ENCODE results near the gene SLC26A3. TPM values are rescaled to one million over a fixed set of nuclear protein-coding genes. Genes with fewer than 3 reads are reported as not detected.

Gene SLC26A3
- total and polyA plus RNA-seq, 2 donors (not counting 1 experiment from before 2014, with no cell fraction given): not detected

DNA sequence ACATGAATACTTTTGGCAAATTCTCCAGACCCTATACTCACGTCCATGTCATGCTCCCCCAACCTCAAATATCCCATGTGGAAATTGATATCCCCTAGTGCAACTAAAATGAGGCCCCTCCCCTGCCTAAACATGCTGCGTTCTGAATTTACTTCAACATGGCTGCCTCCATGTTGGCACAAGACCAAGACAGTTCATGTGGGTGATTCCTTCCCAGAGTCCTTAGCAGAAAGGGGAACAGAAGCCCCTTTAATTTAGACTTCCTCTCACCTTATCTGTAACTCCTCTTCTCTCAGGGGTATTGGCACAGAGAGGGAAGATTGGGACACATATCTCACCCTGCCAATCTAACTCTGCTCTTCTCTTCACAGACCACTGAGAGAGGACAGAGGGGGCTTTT lies 24.5 kb upstream of the SLC26A3 start:
- Histone ChIP-seq H4K20me1 (ENCODE audit: control insufficient read depth, extremely low read depth, insufficient read depth, low read length) (no peaks in the 10 kb centered on the region), H3K27ac (ENCODE audit: insufficient read depth, low read length) (no peak overlapping the region), H3K9me3 (ENCODE audit: control insufficient read depth, insufficient read depth, low read depth, low read length) (no peaks in the 10 kb centered on the region), H3K4me3 (replicated peaks in 1 of 4; ENCODE audit: control extremely low read depth in 1 of 4, insufficient read depth in 1 of 4, low read depth in 3 of 4, low read length in 4 of 4) (no peak overlapping the region), H3K9ac (ENCODE audit: insufficient read depth, low read length) (no peak overlapping the region), H3K4me1 (ENCODE audit: control insufficient read depth, extremely low read depth, insufficient read depth, low read length) (no peaks in the 10 kb centered on the region), H2AFZ (ENCODE audit: low read length) (no peak overlapping the region), H3K36me3 (ENCODE audit: control insufficient read depth, insufficient read depth, low read length) (no peaks in the 10 kb centered on the region), H3K27me3 (ENCODE audit: control insufficient read depth, insufficient read depth, low read length) (peaks cover 5% of the 10 kb centered on the region), H3K79me2 (ENCODE audit: control insufficient read depth, insufficient read depth, low read length) (no peaks in the 10 kb centered on the region), H3K4me2 (ENCODE audit: extremely low read depth, insufficient read depth, low read length) (no peak overlapping the region)
- TF ChIP-seq, protein P1, sequence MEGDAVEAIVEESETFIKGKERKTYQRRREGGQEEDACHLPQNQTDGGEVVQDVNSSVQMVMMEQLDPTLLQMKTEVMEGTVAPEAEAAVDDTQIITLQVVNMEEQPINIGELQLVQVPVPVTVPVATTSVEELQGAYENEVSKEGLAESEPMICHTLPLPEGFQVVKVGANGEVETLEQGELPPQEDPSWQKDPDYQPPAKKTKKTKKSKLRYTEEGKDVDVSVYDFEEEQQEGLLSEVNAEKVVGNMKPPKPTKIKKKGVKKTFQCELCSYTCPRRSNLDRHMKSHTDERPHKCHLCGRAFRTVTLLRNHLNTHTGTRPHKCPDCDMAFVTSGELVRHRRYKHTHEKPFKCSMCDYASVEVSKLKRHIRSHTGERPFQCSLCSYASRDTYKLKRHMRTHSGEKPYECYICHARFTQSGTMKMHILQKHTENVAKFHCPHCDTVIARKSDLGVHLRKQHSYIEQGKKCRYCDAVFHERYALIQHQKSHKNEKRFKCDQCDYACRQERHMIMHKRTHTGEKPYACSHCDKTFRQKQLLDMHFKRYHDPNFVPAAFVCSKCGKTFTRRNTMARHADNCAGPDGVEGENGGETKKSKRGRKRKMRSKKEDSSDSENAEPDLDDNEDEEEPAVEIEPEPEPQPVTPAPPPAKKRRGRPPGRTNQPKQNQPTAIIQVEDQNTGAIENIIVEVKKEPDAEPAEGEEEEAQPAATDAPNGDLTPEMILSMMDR (conservative IDR thresholded peaks at IDR 0.05 in 1 of 2, IDR thresholded peaks at IDR 0.05 in 1 of 2; ENCODE audit: low read depth in 1 of 2, low read length in 2 of 2): no peak
- TF ChIP-seq EZH2 (IDR thresholded peaks at IDR 0.05; ENCODE audit: low read length, missing control alignments): no peak
- no peak for DNase-seq (ENCODE audit: low read depth in 2 of 2)

DNA sequence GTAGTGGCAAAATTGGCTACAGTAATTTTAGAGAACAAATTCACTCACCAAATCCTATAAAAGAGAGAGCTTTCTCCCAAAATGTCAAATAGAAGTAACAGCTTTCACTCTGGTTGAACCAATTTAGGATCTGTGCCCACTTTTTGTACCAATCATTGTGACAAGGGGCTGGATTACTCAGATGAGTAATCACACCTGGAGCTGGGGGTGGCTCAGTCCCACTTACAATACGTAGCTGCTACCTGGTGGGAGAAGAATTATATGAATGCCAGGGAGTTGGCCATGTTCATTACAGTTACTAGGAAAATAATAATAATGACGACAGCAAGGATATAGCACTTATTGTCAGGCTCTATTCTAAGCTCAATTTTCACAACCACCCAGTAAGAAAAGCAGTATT lies 23.4 kb upstream of the SLC26A3 start:
- Histone ChIP-seq H2AFZ (ENCODE audit: low read length) (no peak overlapping the region), H3K27ac (ENCODE audit: insufficient read depth, low read length) (no peak overlapping the region), H3K27me3 (ENCODE audit: control insufficient read depth, insufficient read depth, low read length) (peaks cover 5% of the 10 kb centered on the region), H3K9me3 (ENCODE audit: control insufficient read depth, insufficient read depth, low read depth, low read length) (no peaks in the 10 kb centered on the region), H3K79me2 (ENCODE audit: control insufficient read depth, insufficient read depth, low read length) (no peaks in the 10 kb centered on the region), H3K4me1 (ENCODE audit: control insufficient read depth, extremely low read depth, insufficient read depth, low read length) (no peaks in the 10 kb centered on the region), H4K20me1 (ENCODE audit: control insufficient read depth, extremely low read depth, insufficient read depth, low read length) (no peaks in the 10 kb centered on the region), H3K36me3 (ENCODE audit: control insufficient read depth, insufficient read depth, low read length) (no peaks in the 10 kb centered on the region), H3K9ac (ENCODE audit: insufficient read depth, low read length) (no peak overlapping the region), H3K4me3 (replicated peaks in 1 of 4; ENCODE audit: control extremely low read depth in 1 of 4, insufficient read depth in 1 of 4, low read depth in 3 of 4, low read length in 4 of 4) (no peak overlapping the region), H3K4me2 (ENCODE audit: extremely low read depth, insufficient read depth, low read length) (no peak overlapping the region)
- TF ChIP-seq, protein P1 (conservative IDR thresholded peaks at IDR 0.05 in 1 of 2, IDR thresholded peaks at IDR 0.05 in 1 of 2; ENCODE audit: low read depth in 1 of 2, low read length in 2 of 2): no peak
- TF ChIP-seq EZH2 (IDR thresholded peaks at IDR 0.05; ENCODE audit: low read length, missing control alignments): no peak
- DNase-seq (ENCODE audit: low read depth in 2 of 2): no peak

DNA sequence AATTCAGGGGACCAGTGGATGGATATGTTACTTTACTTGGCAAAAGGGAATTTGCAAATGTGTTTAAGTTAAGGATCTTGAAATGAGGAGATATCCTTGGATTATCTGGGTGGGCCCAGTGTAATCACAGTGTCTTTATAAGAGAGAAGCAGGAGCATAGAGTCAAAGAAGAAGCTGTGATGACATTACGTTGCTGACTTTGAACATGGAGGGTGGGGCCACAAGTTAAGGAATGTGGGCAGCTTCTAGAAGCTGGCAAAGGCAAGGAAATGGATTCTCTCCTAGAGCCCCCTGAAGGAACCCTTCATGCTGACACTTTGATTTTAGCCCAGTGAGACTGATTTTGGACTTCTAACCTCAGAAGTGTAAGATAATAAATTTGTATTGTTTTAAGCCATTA lies 21.8 kb upstream of the SLC26A3 start:
- TF ChIP-seq, protein P1 (conservative IDR thresholded peaks at IDR 0.05 in 1 of 2, IDR thresholded peaks at IDR 0.05 in 1 of 2; ENCODE audit: low read depth in 1 of 2, low read length in 2 of 2): no peak
- TF ChIP-seq EZH2 (IDR thresholded peaks at IDR 0.05; ENCODE audit: low read length, missing control alignments): no peak

More for the DNA sequence above, 21.8 kb upstream of the SLC26A3 start:
- no peak for DNase-seq (ENCODE audit: low read depth in 2 of 2)
- H3K9ac ChIP-seq (ENCODE audit: insufficient read depth, low read length): no peak overlapping the region
- no peaks in the 10 kb centered on the region for H3K4me1 ChIP-seq (ENCODE audit: control insufficient read depth, extremely low read depth, insufficient read depth, low read length)
- no peak overlapping the region for H2AFZ ChIP-seq (ENCODE audit: low read length)
- H3K4me2 ChIP-seq (ENCODE audit: extremely low read depth, insufficient read depth, low read length): no peak overlapping the region
- H3K27me3 ChIP-seq (ENCODE audit: control insufficient read depth, insufficient read depth, low read length): peaks cover 5% of the 10 kb centered on the region
- H3K79me2 ChIP-seq (ENCODE audit: control insufficient read depth, insufficient read depth, low read length): no peaks in the 10 kb centered on the region
- no peak overlapping the region for H3K27ac ChIP-seq (ENCODE audit: insufficient read depth, low read length)
- H3K9me3 ChIP-seq (ENCODE audit: control insufficient read depth, insufficient read depth, low read depth, low read length): no peaks in the 10 kb centered on the region
- H4K20me1 ChIP-seq (ENCODE audit: control insufficient read depth, extremely low read depth, insufficient read depth, low read length): no peaks in the 10 kb centered on the region
- no peak overlapping the region for H3K4me3 ChIP-seq (replicated peaks in 1 of 4; ENCODE audit: control extremely low read depth in 1 of 4, insufficient read depth in 1 of 4, low read depth in 3 of 4, low read length in 4 of 4)
- H3K36me3 ChIP-seq (ENCODE audit: control insufficient read depth, insufficient read depth, low read length): no peaks in the 10 kb centered on the region
